ENCODE data around the gene TULP4. TPM values are rescaled to one million over a fixed set of nuclear protein-coding genes. Genes with fewer than 3 reads are reported as not detected.

Gene TULP4
- total and polyA plus RNA-seq, 2 of the 8 experiments (the other 6 are each of a cell fraction or from before 2014, with no cell fraction given) = 7.7 to 51.6 TPM

DNA sequence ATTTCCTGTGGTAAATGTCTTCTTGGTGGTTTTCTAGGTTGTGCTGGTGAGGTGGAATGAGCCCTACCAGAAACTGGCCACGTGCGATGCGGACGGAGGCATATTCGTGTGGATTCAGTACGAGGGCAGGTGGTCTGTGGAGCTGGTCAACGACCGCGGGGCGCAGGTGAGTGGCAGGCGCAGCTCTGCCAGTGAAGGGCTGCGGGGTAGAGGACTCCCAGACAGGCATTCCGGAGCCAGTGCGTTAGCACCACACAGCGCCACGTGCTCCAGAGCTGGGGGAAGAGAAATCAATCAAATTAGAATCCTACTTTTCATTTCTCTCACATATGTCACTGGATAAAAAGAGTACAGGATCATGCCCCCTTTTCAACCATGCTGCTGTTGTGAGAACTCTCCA lies 100.8 kb downstream of the TULP4 start:
- Histone ChIP-seq H3K27ac (ENCODE audit: low read depth, low read length) (no peak overlapping the region), H2BK12ac (ENCODE audit: low read depth, low read length) (no peak overlapping the region), H4K8ac (ENCODE audit: extremely low read depth, insufficient read depth, low read length) (no peak overlapping the region), H3K36me3 (ENCODE audit: control insufficient read depth in 2 of 4, insufficient read depth in 4 of 4, low read length in 3 of 4) (peaks cover 0 to 2% (median 0%) of the 10 kb centered on the region in 4 experiments; a peak in 1 of 8 replicates), H2BK15ac (ENCODE audit: low read length) (no peak overlapping the region), H4K5ac (ENCODE audit: insufficient read length, low read depth, low read length) (no peak overlapping the region), H4K91ac (replicated peaks; ENCODE audit: insufficient read length, low read length) (no peak overlapping the region), H3K27me3 (replicated peaks in 1 of 4; ENCODE audit: control insufficient read depth in 3 of 4, extremely low read depth in 1 of 4, insufficient read depth in 3 of 4, low read length in 3 of 4) (no peaks in the 10 kb centered on the region), H3K4me3 (ENCODE audit: extremely low read depth in 1 of 4, insufficient read depth in 2 of 4, low read depth in 3 of 4, low read length in 4 of 4) (no peak overlapping the region), H3K4me2 (ENCODE audit: insufficient read depth in 1 of 2, low read depth in 2 of 2, low read length in 2 of 2) (no peak overlapping the region), H3K9ac (replicated peaks in 1 of 4; ENCODE audit: extremely low read depth in 1 of 4, low read depth in 3 of 4, low read length in 3 of 4) (no peak overlapping the region), H3K18ac (ENCODE audit: extremely low read depth, low read length) (no peak overlapping the region), H3K4me1 (replicated peaks in 1 of 4; ENCODE audit: control insufficient read depth in 3 of 4, insufficient read depth in 4 of 4, low read length in 3 of 4) (no peaks in the 10 kb centered on the region; a peak in 2 of 7 replicates), H2BK20ac (ENCODE audit: low read length) (no peak overlapping the region), H2BK120ac (replicated peaks; ENCODE audit: low read depth, low read length) (no peak overlapping the region), H3K23me2 (ENCODE audit: low read depth, low read length) (no peaks in the 10 kb centered on the region), H3K56ac (replicated peaks; ENCODE audit: insufficient read length, low read depth, low read length) (no peak overlapping the region), H2BK5ac (ENCODE audit: low read depth, low read length) (no peak overlapping the region), H4K20me1 (replicated peaks in 1 of 2; ENCODE audit: control insufficient read depth in 1 of 2, insufficient read depth in 2 of 2, low read length in 2 of 2) (peaks cover 0 to 1% of the 10 kb centered on the region in 2 experiments), H3K9me3 (ENCODE audit: insufficient read depth in 2 of 2, low read depth in 1 of 2, low read length in 1 of 2) (no peaks in the 10 kb centered on the region), H2AFZ (ENCODE audit: low read length) (no peak overlapping the region), H3K4ac (replicated peaks; ENCODE audit: insufficient read length, low read depth, low read length) (no peak overlapping the region), H2AK5ac (ENCODE audit: low read depth, low read length) (no peak overlapping the region), H3K79me1 (ENCODE audit: low read depth, low read length) (no peaks in the 10 kb centered on the region), H3K14ac (ENCODE audit: insufficient read length) (no peak overlapping the region), H3K79me2 (ENCODE audit: control insufficient read depth in 1 of 2, insufficient read depth in 2 of 2, low read length in 2 of 2) (no peaks in the 10 kb centered on the region), H3K23ac (ENCODE audit: insufficient read length) (no peak overlapping the region)
- ChIA-PET CTCF (ENCODE audit: partially characterized antibody) (interaction anchor here (1.4 kb wide), 1 partner anchor 192 kb away, joined by 3 read pairs; no protein-coding TSS in a partner anchor), POLR2A (ENCODE audit: partially characterized antibody) (interaction anchor here (0.6 kb wide), 1 partner anchor 92 kb away, joined by 3 read pairs; no protein-coding TSS in a partner anchor)
- TF ChIP-seq SAP30 (IDR thresholded peaks at IDR 0.05; ENCODE audit: insufficient read depth, insufficient replicate concordance, low read length) (no peak), RXRA (IDR thresholded peaks at IDR 0.05; ENCODE audit: insufficient read depth, low read depth, low read length) (no peak), TCF12 (IDR thresholded peaks at IDR 0.05; ENCODE audit: low read depth, low read length) (no peak), SIX5 (IDR thresholded peaks at IDR 0.05; ENCODE audit: low read depth, low read length) (no peak)
- DNase-seq (ENCODE audit: low read depth in 1 of 2, low spot score in 2 of 2) (no peak), FAIRE-seq (no peak)
- WGBS, 2 experiments (ENCODE audit: extremely low coverage in 1 of 2, insufficient coverage in 1 of 2, insufficient read length in 1 of 2, insufficient replicate concordance in 2 of 2, low coverage in 1 of 2, low lambda C conversion rate in 2 of 2, missing lambda C conversion rate in 1 of 2) = 96% methylated on average over 16 of the region's 16 CpGs; no CpG with 5 or more reads in 1 of the 2 experiments
